Stimulated activated CD4-positive, alpha-beta T cell treated with anti-CD3 and anti-CD28 coated beads, Interleukin-1b, Interleukin-23, amount 100 ng/mL, for 48 hours (primary cell): ENCODE data around the gene HSPG2.
"Not testable (repeated sequence)": the region's sequence is repeated elsewhere in the genome, so short reads cannot be mapped to it uniquely, and the experiment has no call there.

ENCODE experiments used
- DNase-seq: peaks from one replicate; pipeline ENCODE4 v3.0.0-alpha.2; 2020

The HSPG2 gene

GRCh38 chr1:21821385-21822019 is 115.6 kb downstream of the HSPG2 start:
- DNase-seq, result no peak

DNA sequence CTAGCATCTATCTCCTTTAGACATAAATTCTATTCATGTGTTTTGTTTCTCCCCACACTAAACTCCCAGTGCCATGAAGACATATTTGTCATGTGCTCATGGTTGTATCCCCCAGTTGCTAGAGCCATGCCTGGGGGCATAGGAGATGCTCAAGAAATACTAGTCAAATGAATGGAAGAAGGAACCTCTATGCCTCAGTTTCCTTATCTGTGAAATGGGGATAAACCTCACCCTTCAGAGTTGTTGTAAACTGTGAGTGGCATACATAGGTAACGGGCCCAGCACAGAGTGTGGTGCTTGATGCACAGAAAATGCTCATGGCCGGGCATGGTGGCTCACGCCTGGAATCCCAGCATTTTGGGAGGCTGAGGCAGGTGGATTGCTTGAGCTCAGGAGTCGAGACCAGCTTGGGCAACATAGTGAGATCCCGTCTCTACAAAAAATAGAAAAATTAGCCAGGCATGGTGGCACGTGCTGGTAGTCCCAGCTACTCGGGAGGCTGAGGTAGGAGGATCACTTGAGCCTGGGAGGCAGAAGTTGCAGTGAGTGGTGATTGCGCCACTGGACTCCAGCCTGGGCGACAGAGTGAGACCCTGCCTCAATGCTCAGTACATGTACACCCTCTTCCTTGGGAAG is 116.4 kb downstream of the HSPG2 start:
- DNase-seq, result no peak

- peak; percentile 40 for DNase-seq
These were observed 118.5 kb downstream of the HSPG2 start for GRCh38 chr1:21818656-21819055.

DNA sequence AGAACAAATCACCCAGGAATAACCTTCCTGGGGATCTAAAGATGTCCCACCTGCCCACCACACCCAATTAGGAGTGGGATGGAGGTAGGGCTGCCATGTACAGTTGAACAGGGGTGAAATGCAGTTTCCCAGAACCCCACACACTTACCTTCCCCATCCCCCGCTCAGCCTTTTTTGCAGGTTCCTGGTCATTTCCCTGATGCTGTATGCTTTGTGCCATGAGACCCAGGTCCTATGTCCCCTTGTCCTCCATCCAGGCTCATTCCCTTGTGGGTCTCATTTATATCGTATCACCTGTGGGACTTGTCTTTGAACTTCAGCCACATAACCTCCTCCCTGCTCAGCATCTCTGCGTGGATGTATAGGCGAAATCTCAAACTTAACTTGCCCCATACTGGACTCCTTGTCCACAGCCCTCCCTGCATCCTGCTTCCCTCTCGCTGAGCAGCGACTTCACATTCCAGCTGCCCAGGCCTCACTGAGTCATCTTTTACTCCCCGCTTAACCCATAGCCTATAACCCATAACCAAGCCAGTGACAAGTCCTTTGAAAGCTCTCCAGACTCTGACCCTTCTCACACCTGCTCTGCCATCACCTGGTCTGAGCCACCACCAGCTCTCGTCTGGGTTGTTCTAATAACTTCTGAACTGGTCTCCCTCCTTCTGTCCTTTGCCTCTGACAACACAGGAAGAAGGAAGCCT is 120.4 kb downstream of the HSPG2 start:
- no peak for DNase-seq

GRCh38 chr1:21815724-21816321 is 121.3 kb downstream of the HSPG2 start:
- no peak for DNase-seq

DNA sequence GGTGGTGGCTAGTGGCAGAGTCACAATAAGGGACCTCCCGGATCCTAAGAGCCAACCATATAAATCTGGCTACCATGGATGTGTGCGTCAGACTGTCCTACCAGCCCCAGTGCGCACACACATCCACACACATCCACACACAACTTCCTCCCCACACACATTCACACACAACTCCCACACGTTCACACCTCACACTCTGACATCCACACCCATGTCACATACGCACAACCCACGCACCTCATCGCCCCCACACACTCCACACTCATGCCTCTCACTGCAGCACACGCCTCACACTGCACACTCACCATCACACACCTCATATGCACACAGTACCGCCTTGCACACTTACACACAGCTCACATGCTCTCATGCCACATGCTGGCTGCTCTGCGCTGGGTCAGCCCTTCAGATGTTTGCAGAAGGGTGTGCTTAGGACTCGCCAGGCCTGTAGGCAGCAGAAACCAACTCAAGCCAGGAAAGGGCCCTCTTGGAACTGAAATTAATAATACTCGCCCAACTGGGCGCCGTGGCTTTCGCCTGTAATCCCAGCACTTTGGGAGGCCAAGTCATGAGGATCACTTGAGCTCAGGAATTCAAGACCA is 122.0 kb downstream of the HSPG2 start:
- DNase-seq, result no peak

GRCh38 chr1:21814241-21814918 is 122.7 kb downstream of the HSPG2 start:
- no peak for DNase-seq

DNA sequence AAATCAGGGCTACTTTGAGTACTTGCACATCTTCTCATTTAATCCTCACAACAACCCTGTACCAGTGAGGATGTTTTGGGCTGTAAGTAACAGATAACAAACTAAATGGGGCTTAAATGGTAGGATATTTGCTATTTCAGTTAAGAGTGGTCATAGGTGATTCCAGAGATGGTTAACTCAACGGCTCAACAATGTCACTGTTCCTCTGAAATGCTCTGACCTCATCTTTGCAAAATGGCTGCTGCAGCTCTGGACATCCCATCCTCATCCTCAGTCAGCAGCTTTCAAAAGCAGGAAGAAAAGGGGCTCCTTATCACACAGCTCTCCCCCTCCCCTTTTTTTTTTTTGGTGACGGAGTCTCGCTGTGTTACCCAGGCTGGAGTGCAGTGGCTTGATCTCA is 123.6 kb downstream of the HSPG2 start:
- DNase-seq, result no peak

DNA sequence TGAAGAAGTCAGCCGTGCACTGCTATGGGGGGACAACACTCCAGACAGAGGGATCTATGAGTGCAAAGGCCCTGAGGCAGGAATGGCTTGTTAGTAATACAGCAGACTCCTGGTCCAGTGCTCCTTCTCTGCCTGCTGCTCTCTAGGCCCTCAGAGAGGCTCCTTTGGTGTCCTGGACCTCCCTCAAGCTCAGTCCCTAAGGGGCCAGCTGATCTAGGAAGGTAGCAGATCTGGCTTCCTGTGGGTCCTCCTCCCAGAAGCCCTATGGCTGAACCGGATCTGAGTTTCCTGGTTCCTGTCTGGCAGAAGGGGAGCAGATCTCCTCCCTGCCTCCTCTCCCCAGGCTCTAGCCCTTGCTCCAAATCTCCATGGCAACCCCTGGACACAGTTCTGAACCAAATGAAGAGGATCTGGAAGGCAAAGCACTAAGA is 125.2 kb downstream of the HSPG2 start, which contains the start of gene LDLRAD2:
TSS of gene LDLRAD2 (plus strand) at position 391 of the 431 bp plus-strand sequence. CDS start 187 bp downstream, outside the sequence.
- no peak for DNase-seq

DNA sequence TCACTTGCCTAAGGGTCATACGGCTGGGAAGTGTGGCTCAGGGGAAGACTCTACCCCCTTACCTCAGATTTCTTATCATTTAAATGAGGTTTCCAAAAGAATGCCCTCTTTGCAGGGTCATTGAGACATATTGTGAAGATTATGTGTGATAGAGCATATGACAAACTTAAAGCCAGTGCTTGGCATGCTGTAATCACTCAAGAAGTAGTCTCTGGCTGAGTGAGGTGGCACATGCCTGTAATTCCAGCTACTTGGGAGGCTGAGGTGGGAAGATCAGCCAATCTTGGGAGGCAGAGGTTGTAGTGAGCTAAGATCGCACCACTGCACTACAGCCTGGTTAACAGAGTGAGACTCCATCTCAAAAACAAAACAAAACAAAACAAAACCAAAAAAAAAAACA is 132.6 kb downstream of the HSPG2 start:
- DNase-seq, result no peak

DNA sequence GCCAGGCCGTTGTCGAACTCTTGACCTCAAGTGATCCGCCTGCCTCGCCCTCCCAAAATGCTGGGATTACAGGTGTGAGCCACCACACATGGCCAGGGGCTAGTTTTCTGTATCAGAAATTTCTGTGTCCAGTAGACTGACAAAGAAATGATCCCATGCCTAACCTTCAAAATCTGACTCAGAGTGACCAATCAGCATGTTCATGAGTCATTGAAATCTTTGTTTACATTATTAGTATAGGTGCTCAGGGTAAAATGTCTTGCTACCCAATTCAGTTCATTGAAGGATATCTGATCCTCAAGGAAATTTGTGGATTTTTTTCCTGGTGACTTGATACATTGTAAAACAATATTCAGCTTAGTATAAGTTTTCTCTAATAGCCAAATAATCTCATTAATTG is 136.0 kb downstream of the HSPG2 start:
- DNase-seq, result no peak

DNA sequence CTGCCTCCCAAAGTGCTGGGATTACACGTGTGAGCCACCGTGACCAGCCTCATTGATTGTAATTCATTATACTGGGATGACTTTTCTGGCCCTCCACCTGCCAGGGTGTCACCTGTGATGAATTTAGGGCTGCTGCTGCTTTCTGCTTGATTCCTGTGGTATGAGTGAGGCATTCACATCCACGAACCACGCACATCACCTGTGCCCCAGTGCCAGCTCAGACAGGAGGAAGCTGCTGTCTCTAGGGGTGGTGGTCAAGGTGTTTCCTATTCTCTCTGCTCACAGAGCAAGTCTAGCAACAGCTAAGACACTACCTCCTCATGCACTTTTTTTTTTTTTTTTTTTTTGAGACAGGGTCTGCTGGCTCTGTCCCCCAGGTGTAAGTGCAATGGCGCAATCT is 137.4 kb downstream of the HSPG2 start:
- no peak for DNase-seq

- DNase-seq, result no peak
These were observed 142.0 kb downstream of the HSPG2 start for GRCh38 chr1:21795075-21795474.

DNA sequence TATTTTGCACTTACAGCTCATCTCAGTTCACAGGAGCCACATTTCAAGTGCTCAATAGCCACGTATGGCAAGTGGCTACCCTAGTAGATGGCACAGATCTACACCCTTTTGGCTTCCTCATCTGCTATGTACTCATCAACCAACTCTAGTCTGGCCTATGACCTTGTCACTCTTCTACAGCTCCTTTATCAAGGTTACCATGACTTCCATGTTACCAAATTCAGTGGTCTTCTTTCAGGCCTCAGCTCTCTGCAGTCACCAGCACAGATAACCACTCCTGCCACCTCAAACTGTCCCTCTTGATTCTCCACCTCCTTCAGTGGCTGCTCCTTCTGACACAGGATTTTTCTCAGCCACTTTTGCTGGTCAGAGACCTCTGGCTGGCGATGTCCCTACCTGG is 142.5 kb downstream of the HSPG2 start:
- DNase-seq, result no peak

DNA sequence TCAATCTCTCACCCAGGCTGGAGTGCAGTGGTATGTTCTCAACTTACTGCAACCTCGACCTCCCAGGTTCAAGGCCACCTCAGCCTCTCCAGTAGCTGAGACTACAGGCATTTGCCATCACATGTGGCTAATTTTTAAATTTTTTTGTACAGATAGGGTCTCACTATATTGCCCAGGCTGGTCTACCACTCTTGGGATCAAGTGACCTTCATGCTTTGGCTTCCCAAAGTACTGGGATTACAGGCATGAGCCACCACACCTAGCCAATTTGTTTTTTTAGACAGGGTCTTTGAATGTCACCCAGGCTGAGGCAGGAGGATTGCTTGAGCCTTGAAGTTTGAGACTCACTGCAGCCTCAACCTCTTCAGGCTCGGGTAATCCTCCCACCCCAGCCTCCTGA is 144.0 kb downstream of the HSPG2 start:
- DNase-seq, result no peak

- DNase-seq, result no peak
These were observed 150.5 kb downstream of the HSPG2 start for GRCh38 chr1:21786640-21787039.

DNA sequence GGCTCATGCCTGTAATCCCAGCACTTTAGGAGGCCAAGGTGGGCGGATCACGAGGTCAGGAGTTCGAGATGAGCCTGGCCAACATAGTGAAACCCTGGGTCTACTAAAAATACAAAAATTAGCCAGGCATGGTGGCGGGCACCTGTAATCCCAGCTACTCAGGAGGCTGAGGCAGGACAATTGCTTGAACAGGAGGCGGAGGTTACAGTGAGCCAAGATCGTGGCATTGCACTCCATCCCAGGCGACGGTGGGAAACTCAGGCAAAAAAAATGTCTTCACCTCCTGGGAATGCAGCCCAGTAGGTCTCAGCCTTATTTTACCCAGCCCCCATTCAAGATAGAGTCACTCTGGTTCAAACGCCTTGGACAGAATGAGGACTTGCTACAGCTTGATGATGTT is 151.3 kb downstream of the HSPG2 start:
- DNase-seq, result not testable (repeated sequence)

DNA sequence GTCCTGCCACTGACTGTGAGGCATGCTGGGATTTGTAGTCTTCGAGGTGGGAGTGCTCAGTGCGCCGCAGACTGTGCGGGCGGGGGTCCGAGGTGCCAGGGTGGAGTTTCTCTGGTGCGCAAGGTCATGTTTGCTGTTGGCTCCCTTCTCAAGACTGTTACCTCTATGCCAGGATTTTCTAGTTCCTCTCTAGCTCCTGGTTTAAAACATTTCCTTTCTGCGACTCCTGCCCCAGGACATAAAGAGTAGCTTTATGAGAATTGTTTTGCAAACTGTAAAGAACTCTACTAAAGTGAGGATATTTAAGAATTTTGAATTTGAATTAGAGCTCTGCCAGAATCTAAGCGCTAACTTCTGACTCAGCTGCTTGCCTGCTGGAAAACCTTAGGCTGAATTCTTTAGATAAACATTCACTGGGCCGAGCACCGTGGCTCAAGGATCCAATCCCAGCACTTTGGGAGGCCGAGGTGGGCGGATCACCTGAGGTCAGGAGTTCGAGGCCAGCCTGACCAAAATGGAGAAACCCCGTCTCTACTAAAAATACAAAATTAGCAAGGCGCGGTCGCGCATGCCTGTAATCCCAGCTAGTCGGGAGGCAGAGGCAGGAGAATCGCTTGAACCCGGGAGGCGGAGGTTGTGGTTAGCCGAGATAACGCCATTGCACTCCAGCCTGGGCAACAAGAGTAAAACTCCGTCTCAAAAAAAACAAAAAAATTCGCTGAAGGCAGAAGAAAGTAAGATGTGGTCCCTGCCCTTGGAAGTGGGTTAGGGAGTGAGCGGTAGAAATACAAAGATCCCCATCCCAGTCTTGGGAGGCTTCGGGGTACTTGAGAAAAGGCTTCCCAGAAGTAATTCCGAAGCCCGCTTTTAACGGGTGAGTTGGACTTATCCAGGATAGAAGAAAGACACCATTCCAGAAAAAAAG is 153.2 kb downstream of the HSPG2 start:
- no peak for DNase-seq

- DNase-seq, result peak; percentile 98
These were observed 154.0 kb downstream of the HSPG2 start, which contains the start of gene USP48 for GRCh38 chr1:21782868-21783678. TSS of gene USP48 (minus strand) at chr1:21783149. CDS start at chr1:21782957, 192 bp downstream.

DNA sequence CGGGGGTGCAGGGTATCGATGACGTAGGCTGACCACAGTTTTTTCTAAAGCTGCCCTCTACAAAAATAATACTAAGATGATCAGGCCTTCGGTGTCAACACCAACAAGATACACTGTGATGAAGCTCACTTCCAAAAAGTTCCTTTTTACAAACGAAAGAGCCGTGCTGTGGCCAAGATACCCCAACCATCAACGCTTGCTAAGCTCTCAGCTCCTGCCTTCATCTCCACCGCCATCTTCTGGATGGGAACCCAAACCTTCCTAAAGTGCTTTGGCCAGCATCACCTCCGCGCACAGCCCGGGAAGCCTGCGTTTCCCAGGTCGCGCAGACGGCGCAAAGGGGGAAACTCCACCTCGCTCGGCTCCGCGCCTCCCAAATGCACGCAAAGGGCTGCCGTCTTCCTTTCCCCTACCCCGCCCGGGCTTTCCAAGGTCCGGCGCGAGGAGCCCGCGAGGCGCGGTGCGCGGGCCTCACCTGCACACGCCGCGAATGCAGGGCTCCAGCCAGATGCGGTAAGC is 154.7 kb downstream of the HSPG2 start:
- peak; percentile 53 for DNase-seq
